Amniotic epithelial cell (primary cell): ENCODE measurements around the gene PIK3CB.

Source experiments
- DNase-seq: peaks from one replicate; pipeline ENCODE4 v3.0.0-alpha.2; 2010; ENCODE audit warnings: low read depth

The PIK3CB gene

DNA sequence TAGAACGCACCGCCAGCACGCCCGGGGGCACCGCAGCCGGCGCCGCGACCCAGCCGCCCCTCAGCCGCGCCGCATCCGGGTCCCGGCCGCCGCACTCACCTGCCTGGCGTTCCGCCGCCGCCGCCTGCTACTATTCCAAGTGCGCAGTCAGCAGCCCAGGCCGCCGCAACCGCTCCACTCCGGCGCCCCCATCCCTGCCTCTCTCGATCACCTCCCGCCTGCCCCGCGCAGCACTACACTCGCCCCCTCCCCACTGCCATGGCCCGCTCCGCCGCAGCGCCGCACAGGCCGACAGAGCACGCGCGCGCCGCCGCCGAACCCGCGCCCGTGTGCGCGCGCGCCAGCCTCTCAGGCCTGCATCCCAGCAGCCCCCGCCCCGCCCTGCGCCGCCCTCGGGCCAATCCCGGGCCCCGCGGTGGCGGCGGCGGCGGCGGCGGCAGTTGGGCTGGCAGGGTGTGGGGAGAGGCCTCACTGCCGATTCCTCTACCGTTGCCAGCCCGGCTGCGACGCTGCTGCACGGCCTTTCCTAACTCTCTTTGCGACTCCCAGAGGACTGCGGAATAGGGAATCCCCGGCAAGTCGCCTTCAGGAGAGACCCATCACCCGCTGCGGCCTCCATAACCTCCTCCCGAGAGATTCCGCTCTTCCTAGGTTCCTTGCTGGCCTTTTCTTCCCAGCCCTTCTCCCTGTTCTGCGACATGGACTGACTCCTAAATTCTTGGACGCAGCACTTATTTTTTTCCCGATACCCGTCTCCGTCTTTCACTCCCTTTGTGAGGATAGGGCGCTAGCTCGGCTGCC, at the start of gene PIK3CB:
Gene PIK3CB, minus strand, starts transcription at position 333 of the 801 bp plus-strand sequence. CDS start 75,585 bp downstream, outside the sequence.
- peak; percentile 58 for DNase-seq

GRCh38 chr3:138881233-138881632, 46.5 kb upstream of the PIK3CB start:
- no peak for DNase-seq

DNA sequence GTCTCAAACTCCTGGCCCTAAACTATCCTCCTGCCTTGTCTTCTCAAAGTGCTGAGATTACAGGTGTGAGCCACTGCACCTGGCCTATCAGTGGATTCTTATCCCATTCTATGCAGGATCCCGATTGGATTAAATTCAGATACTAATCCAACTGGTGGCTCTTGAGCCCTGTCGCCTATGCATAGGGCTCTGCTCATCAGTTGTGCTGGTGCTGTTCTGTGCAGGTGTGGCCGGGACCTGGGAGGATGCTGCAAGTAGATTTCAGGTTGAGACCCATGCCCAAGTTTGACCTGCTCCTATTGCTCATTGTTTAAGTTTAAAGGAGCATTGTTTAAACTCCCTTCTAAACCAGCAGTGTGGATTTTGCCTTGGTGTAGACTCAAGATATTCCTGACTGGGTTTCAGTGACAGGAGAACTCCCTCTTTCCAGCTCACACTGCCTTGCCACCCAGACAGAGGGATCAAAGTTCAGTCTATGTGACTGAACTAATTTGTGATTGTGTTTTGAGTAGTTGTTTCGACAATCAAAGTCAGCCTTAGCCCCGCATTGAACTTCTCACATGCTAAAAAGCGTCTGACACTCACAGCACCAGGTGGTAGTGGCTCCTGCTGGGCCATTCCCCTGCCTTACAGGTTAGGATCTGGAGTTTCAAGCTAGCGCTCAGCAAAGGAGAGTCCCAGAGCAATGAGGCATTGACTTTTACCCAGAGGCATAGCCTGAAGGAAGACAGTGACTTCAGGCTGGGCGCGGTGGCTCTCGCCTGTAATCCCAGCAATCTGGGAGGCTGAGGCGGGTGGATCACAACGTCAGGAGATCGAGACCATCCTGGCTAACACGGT, 45.0 kb upstream of the PIK3CB start:
- no peak for DNase-seq

DNA sequence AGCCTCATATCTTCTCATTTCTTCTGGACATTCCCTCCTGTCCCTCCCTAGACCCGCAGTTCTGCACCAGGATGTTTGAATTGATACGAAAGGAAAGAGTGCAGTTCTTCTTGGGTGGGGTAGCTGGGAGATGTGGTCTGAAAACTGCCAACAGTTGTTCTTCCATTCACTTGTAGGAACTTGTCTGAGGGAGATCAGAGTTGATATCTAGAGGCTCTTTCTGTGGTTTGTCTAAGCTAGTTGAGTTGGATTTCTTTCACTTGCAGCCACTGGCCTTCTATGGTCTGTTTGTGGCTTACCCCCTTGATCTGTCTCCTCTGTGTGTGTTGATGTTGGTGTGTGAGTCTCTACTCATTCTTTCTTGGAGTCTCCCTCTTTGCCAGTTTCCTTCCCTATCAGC, 42.5 kb upstream of the PIK3CB start:
- DNase-seq = no peak

DNA sequence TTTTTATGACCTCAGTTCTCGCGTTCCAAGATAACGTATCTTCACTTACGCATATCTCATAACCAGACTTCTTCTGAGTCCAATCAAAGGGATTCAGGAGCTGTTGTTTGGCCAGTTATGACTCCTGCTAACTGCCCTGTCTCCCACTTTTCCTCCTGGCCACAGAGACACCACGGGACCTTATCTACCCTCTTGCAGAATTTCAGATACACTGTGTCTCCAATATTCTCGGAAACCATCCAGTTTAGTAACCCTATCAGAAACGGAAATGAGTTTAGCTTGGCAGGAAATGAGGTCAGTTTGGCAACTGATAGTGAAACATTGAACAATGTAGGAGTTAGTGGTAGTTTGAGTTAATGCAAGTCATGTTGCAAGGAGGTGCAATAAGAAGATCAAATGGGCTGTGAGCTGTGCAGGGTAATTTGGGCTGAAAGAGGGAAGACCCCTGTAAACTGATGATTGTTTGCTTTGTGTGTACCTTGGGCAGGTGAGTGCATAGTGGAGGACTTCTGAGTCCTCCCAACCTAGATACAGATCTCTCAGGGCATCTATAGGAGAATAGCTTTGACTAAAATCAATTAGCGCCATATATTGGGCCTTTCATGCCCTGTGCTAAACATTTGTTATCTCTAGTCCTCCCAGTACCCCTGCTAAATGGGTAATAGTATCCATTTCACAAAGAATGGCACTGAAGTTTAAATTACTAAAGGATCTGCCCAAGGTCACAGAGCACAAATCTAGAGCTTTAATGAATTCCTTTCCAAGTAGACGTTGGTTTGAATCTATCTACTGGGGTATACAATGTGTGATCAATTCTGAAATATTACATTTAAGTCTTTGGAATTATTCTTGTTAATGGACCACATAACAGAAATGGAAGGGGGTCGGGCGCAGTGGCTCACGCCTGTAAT, 41.3 kb upstream of the PIK3CB start:
- peak; percentile 58 for DNase-seq

DNA sequence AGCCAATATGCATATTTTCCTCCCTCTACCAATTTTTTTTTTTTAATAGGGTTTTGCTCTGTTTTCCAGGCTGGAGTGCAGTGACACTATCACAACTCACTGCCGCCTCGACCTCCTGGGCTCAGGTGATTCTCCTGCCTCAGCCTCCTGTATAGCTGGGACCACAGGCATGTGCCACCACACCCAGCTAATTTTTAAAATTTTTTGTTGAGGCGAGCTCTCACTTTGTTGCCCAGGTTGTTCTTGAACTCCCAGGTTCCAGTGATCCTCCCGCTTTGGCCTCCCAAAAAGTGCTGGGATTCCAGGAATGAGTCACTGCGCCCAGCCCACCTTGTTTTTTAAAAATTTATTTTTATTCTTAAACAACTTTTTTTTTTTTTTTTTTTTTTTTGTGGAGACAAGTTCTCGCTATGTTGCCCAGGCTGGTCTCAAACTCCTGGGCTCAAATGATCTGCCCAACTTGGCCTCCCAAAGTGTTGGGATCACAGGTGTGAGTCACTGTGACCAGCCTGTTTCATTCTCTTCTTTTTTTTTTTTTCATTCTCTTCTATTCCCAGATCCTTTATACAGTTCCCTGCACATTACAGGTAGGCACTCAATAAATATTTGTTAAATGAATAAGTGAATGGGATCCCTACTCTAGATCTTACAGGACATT, 40.5 kb upstream of the PIK3CB start:
- no peak for DNase-seq

GRCh38 chr3:138873471-138874278, 38.9 kb upstream of the PIK3CB start:
- DNase-seq = no peak

DNA sequence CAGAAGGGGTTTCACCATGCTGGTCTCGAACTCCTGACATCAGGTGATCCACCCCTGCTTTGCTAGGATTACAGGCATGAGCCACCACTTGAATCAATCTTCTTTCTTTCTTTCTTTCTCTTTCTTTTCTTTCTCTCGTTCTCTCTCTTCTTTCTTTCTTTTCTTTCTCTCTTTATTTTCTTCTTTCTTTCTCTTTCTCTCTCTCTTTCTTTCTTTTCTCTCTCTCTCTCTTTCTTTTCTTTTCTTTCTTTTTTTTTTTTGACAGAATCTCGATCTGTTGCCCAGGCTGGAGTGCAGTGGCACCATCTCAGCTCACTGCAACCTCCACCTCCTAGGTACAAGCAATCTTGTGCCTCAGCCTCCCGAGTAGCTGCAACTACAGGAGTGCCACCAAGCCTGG, 37.9 kb upstream of the PIK3CB start:
- no peak for DNase-seq

- DNase-seq = no peak
Observed at GRCh38 chr3:138867996-138868395, 33.3 kb upstream of the PIK3CB start.

- no peak for DNase-seq
Observed at GRCh38 chr3:138863776-138864113, 29.0 kb upstream of the PIK3CB start.

DNA sequence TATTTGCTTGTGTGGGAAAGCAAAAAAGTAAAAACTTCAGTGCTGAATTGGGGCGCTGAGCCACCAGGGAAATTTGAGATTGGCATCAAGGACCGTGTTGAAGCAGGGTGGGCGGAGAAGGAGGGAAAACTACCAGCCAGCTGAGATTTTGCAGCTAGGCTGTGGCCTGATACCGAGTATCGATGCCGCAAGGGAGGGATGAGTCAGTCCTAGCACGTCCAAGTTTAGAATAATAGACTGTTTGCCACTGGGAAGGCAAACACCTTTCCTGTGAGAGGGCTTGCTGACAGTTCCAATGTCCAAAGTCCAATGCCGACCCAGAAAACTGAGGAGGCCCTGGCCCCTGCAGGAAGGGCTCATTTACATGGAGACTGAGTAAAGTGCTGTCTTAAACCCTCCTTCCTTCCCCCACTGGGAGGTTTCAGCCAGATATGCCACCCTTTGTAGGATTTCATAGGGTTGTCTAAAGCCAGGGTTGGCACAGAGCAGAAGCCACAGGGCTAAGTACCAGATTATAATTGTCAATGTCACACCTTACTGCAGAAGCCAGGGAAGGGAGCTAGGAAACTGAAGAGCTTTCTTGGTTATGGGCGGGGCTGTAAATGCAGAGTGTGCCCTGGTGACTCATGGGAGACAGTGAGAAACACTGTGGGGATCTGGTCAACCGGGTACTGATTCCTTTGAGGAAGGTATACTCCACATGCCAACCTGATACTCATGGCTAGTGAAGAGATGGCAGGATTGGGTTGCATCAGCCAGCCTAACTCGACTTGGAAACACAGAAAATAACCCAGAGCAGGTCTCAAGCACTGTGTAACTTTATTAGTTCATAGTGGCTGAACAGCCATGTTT, 28.4 kb upstream of the PIK3CB start:
- peak; percentile 50 for DNase-seq

DNA sequence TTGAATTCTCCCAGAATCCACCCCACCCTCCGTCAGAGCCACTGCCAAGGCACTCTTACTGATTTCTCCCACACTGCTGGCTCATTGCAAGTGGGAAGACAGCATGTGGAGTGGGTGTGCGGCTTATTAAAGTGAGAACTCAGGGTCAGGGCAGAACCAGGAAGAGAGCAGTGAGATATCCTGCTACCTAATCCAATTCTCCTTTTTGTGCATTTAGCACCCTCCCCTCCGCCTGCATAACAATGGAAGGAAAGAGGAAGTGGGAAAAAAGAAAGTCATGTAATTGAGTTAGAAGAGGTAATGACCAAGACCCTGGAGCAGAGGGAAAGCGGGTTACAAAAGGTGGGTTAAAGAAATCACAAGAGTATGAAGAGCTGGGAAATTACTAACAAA, 27.8 kb upstream of the PIK3CB start:
- DNase-seq = no peak

GRCh38 chr3:138861798-138862197, 27.1 kb upstream of the PIK3CB start:
- DNase-seq = peak; percentile 33

DNA sequence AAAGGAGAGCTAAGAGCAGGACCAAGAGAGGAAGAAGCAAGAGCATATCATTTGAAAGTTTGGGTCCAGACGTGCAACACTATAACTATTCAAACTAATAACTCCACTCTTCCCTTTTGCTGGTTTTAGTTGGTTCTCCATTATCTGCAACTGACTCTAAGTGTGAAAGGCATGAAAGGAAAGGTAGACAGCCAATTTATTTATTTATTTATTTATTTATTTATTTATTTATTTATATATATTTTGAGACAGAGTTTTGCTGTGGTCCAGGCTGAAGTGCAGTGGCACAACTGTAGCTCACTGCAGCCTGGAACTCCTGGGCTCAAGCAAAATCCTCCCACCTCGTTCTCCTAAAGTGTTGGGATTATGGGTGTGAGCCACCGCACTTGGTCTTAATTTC, 22.1 kb upstream of the PIK3CB start:
- no peak for DNase-seq

DNA sequence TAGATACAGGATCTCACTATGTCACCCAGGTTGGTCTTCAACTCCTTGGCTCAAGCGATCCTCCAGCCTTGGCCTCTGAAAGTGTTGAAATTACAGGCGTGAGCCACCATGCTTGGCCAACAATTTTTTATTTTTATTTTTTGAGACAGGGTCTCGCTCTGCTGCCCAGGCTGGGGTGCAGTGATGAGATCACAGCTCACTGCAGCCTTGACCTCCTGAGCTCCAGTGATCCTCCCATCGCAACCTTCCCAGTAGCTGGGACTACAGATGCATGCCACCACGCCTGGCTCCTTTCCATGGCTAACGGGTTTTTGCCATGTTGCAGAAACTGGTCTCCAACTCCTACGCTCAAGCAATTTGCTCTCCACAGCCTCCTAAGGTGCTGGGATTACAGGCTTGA, 20.2 kb upstream of the PIK3CB start:
- no peak for DNase-seq

DNA sequence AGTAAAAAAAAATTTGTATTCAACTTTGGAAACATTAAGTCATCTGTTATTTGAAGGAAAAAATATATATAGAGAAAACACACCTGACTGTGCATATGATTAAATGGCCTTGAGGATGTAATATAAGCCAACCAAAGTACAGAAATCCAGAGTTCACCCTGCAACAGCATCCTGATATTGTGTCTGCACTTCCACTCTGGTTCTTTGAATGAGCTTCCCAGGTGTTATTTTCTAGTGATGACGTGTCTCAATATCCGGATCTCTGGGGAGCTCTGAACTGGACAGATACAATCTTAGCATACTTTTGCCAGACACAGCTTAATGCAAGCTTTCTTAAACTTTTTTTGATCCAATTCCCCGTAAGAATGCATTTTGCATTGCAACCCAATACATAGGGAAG, 19.5 kb upstream of the PIK3CB start:
- no peak for DNase-seq

GRCh38 chr3:138850151-138850550, 15.4 kb upstream of the PIK3CB start:
- DNase-seq = peak; percentile 43

DNA sequence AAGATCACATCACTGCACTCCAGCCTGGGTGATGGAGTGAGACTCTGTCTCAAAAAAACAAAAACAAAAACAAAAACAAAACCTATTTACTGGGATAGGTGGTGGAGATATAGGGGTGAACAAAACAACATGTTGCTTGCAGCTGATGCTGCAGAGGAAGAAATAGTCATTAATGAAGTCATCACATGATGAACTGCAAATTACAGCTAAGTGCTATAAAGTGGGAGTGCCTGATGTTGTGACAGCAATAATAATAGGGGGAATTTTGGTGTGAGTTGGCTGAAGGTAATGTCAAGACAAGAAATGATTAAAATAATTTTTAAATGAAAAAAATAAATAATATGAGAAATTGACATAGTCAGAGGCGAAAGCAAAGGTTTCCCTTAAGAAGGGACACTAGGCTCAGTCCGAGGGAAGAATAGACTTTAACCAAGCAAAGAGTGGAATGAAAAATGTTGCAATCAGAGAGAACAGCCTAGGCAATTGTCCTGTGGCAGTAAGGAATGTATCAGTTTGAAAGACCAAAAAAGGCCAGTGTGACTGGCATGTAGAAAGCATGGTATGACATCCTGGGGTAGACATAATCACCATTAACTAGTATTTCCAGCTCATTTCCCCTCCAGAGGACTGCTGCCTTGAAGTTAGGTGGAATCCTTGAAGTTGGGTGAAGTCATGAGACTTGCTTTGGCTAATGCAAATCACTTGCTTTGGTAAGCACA, 14.7 kb upstream of the PIK3CB start:
- DNase-seq = no peak

DNA sequence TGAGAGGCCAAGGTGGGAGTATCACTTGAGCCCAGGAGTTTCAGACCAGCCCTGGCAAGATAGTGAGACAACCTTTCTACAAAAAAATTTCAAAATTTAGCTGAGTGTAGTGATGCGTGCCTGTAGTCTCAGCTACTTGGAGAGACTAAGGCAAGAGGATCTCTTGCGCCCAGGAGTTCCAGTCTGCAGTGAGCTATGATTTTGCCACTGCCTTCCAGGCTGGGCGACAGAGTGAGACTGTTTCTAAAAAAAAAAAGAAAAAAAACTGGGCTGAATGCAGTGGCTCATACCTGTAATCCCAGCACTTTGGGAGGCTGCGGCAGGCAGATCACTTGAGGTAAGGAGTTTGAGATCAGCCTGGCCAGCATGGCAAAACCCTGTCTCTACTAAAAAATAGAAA, 14.0 kb upstream of the PIK3CB start:
- DNase-seq = no peak
